HEK293 (cell line): ENCODE measurements around the gene ZNF714.

Experiments used
- CTCF ChIA-PET: fragments of 350-600 bp; formaldehyde crosslinking; extraction: SDS; loops from one replicate; lab custom pipeline; 2021; ENCODE audit warnings: antibody characterized with exemption; lab: Yijun Ruan, JAX
- POLR2A ChIA-PET: fragments of 300-600 bp; formaldehyde crosslinking; extraction: SDS; loops from one replicate; lab custom pipeline; 2020; ENCODE audit warnings: antibody characterized with exemption, inconsistent platforms; lab: Yijun Ruan, JAX
- H3K27ac ChIP-seq: fragments of 200-500 bp; sonication (Bioruptor generic); 2 replicates; pipeline ENCODE4 v1.5.1; 2014; ENCODE audit warnings: low read depth, low read length, control low read depth, inconsistent platforms; ENCODE audit errors: extremely low read depth
- H3K36me3 ChIP-seq, 2 experiments: fragments of 200-500 bp in 1 of 2; sonication (Bioruptor generic) in 1 of 2; 1 replicate in 1 of 2; 2 replicates in 1 of 2; pipeline ENCODE4 v1.5.1; 2014 to 2017; ENCODE audit warnings: inconsistent platforms in 2 of 2, low read length in 2 of 2; ENCODE audit not compliant: control insufficient read depth in 2 of 2, insufficient read depth in 1 of 2
- H3K4me1 ChIP-seq: fragments of 200-500 bp; sonication (Bioruptor generic); 2 replicates; pipeline ENCODE4 v1.5.1; 2014; ENCODE audit warnings: mild to moderate bottlenecking, low read length, inconsistent platforms; ENCODE audit not compliant: control insufficient read depth, insufficient read depth
- H3K4me3 ChIP-seq: 2 replicates; pipeline ENCODE4 v1.5.1; 2011; ENCODE audit warnings: low read depth, mild to moderate bottlenecking, control low read depth, low read length, moderate library complexity
- H3K9me3 ChIP-seq: fragments of 200-500 bp; sonication (Bioruptor generic); 2 replicates; pipeline ENCODE4 v1.5.1; 2014; ENCODE audit warnings: low read depth, low read length, inconsistent platforms; ENCODE audit not compliant: control insufficient read depth, insufficient read depth
- EGR2 ChIP-seq: fragments of 450-650 bp; formaldehyde crosslinking; IDR thresholded peaks from 2 replicates; pipeline ENCODE4 v1.5.1; 2016; ENCODE audit warnings: low read depth, missing biosample characterization, missing genetic modification characterization
- KLF7 ChIP-seq: fragments of 450-650 bp; formaldehyde crosslinking; IDR thresholded peaks from 2 replicates; pipeline ENCODE4 v1.5.1; 2016; ENCODE audit warnings: missing biosample characterization, missing genetic modification characterization, borderline replicate concordance
- KLF9 ChIP-seq: fragments of 450-650 bp; formaldehyde crosslinking; IDR thresholded peaks from 2 replicates; pipeline ENCODE4 v1.5.1; 2016; ENCODE audit warnings: missing biosample characterization, missing genetic modification characterization, low read depth
- TSHZ1 ChIP-seq: fragments of 450-650 bp; formaldehyde crosslinking; IDR thresholded peaks from 2 replicates; pipeline ENCODE4 v1.5.1; 2016; ENCODE audit warnings: missing biosample characterization, missing genetic modification characterization, borderline replicate concordance
- ZBTB21 ChIP-seq: fragments of 450-650 bp; formaldehyde crosslinking; IDR thresholded peaks from 2 replicates; pipeline ENCODE4 v1.5.1; 2017; ENCODE audit warnings: missing biosample characterization, missing genetic modification characterization
- ZBTB44 ChIP-seq: fragments of 450-650 bp; IDR thresholded peaks from 2 replicates; pipeline ENCODE4 v1.5.1; 2018; ENCODE audit warnings: missing biosample characterization, mild to moderate bottlenecking, missing genetic modification characterization
- ZFHX2 ChIP-seq: fragments of 450-650 bp; formaldehyde crosslinking; conservative IDR thresholded peaks from 2 replicates; pipeline ENCODE4 v1.5.1; 2016; ENCODE audit warnings: missing biosample characterization, missing genetic modification characterization
- ZFP41 ChIP-seq: fragments of 450-650 bp; formaldehyde crosslinking; IDR thresholded peaks from 2 replicates; pipeline ENCODE4 v1.5.1; 2016; ENCODE audit warnings: missing biosample characterization, missing genetic modification characterization, borderline replicate concordance
- ZFP69B ChIP-seq: fragments of 450-650 bp; formaldehyde crosslinking; IDR thresholded peaks from 2 replicates; pipeline ENCODE4 v1.5.1; 2016; ENCODE audit warnings: missing biosample characterization, missing genetic modification characterization
- ZNF112 ChIP-seq: fragments of 450-650 bp; formaldehyde crosslinking; IDR thresholded peaks from 2 replicates; pipeline ENCODE4 v1.5.0; 2017; ENCODE audit warnings: missing biosample characterization, missing genetic modification characterization
- ZNF133 ChIP-seq: fragments of 450-650 bp; formaldehyde crosslinking; IDR thresholded peaks from 2 replicates; pipeline ENCODE4 v1.5.1; 2016; ENCODE audit warnings: missing biosample characterization, missing genetic modification characterization
- ZNF174 ChIP-seq: fragments of 450-650 bp; formaldehyde crosslinking; IDR thresholded peaks from 2 replicates; pipeline ENCODE4 v1.5.0; 2017; ENCODE audit warnings: missing biosample characterization, mild to moderate bottlenecking, missing genetic modification characterization
- ZNF266 ChIP-seq: fragments of 450-650 bp; formaldehyde crosslinking; IDR thresholded peaks from 2 replicates; pipeline ENCODE4 v1.5.1; 2016; ENCODE audit warnings: missing biosample characterization, missing genetic modification characterization, low read depth
- ZNF341 ChIP-seq: fragments of 450-650 bp; formaldehyde crosslinking; IDR thresholded peaks from 2 replicates; pipeline ENCODE4; 2016; ENCODE audit warnings: low read depth, missing biosample characterization, missing genetic modification characterization
- ZNF354C ChIP-seq: fragments of 450-650 bp; formaldehyde crosslinking; IDR thresholded peaks from 2 replicates; pipeline ENCODE4 v1.5.1; 2016; ENCODE audit warnings: missing biosample characterization, missing genetic modification characterization, low read depth, borderline replicate concordance
- ZNF362 ChIP-seq: fragments of 450-650 bp; formaldehyde crosslinking; IDR thresholded peaks from 2 replicates; pipeline ENCODE4 v1.5.1; 2016; ENCODE audit warnings: missing biosample characterization, missing genetic modification characterization
- TF ChIP-seq, protein P1 (sequence below): fragments of 450-650 bp; formaldehyde crosslinking; IDR thresholded peaks from 2 replicates; pipeline ENCODE4 v1.5.1; 2016; ENCODE audit warnings: missing biosample characterization, missing genetic modification characterization, low read depth
- TF ChIP-seq, protein P2 (sequence below): fragments of 450-650 bp; formaldehyde crosslinking; IDR thresholded peaks from 2 replicates; pipeline ENCODE4 v1.5.1; 2017; ENCODE audit warnings: missing biosample characterization, missing genetic modification characterization
- TF ChIP-seq, protein P3 (sequence below): fragments of 450-650 bp; formaldehyde crosslinking; IDR thresholded peaks from 2 replicates; pipeline ENCODE4 v1.5.1; 2016; ENCODE audit warnings: missing biosample characterization, missing genetic modification characterization, borderline replicate concordance

Gene ZNF714

DNA sequence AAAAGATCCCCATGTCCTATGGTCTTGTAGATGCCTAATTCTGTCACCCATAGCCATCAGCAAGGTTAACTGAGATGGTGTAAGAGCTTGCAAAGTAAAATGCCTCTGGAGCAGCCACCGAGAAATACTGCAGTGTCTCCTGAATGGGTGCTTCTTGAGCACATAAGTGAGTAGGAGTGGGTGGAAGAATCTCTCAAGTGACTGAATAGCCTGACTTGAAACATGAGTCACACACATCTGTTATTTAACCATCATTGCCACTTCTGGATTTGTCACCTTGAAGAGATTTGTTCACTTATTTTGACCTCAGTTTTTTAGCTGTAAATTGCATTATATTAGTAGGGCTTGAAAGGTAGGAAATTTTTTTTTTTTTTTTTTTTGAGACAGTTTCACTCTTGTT, 2.3 kb downstream of the ZNF714 start:
- peaks cover 16 to 48% of the 10 kb centered on the region in 2 experiments for H3K36me3 ChIP-seq
- no peaks in the 10 kb centered on the region for H3K9me3 ChIP-seq
- ChIA-PET CTCF (interaction anchor here (0.7 kb wide), 1 partner anchor 220 kb away, joined by 3 read pairs; no protein-coding TSS in a partner anchor), POLR2A (interaction anchor here (0.5 to 2.8 kb wide), 3 partner anchors 8 to 1046 kb away, joined by 3 to 16 read pairs (median 4); no protein-coding TSS in a partner anchor)
- H3K4me3 ChIP-seq = no peak overlapping the region; the same call in 1 of the 2 replicates
- H3K27ac ChIP-seq = no peak overlapping the region
- peaks cover 9% of the 10 kb centered on the region; the same call in 1 of the 2 replicates for H3K4me1 ChIP-seq
- TF ChIP-seq ZFHX2 (0 out of 2 replicates have a peak, but pooled peaks have one; percentile 15), EGR2 (tag by site-specific recombination) (0 out of 2 replicates have a peak, but pooled peaks have one; percentile 14), KLF9 (tag by site-specific recombination) (no peak)

- Histone ChIP-seq H3K4me3 (no peak overlapping the region), H3K4me1 (peaks cover 9% of the 10 kb centered on the region; the same call in 1 of the 2 replicates), H3K27ac (no peak overlapping the region), H3K36me3 (peaks cover 19 to 75% of the 10 kb centered on the region in 2 experiments), H3K9me3 (no peaks in the 10 kb centered on the region)
- CTCF ChIA-PET = no interaction called here
- POLR2A ChIA-PET = no interaction called here
- TF ChIP-seq, protein P1, sequence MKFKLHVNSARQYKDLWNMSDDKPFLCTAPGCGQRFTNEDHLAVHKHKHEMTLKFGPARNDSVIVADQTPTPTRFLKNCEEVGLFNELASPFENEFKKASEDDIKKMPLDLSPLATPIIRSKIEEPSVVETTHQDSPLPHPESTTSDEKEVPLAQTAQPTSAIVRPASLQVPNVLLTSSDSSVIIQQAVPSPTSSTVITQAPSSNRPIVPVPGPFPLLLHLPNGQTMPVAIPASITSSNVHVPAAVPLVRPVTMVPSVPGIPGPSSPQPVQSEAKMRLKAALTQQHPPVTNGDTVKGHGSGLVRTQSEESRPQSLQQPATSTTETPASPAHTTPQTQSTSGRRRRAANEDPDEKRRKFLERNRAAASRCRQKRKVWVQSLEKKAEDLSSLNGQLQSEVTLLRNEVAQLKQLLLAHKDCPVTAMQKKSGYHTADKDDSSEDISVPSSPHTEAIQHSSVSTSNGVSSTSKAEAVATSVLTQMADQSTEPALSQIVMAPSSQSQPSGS (tag by site-specific recombination) = no peak
- no peak for TF ChIP-seq TSHZ1 (tag by site-specific recombination)
- TF ChIP-seq ZNF133 (tag by site-specific recombination) = no peak
- TF ChIP-seq ZBTB21 (tag by site-specific recombination) = no peak
Observed at GRCh38 chr19:21087871-21088270, 5.9 kb downstream of the ZNF714 start.

- no peak overlapping the region for H3K27ac ChIP-seq
- POLR2A ChIA-PET = interaction anchor here (1.3 to 2.2 kb wide), 3 partner anchors 9 to 61 kb away, joined by 4 to 16 read pairs (median 10); partner anchors contain the start of genes ZNF431 and ZNF714
- no peak overlapping the region for H3K4me3 ChIP-seq
- no peaks in the 10 kb centered on the region for H3K4me1 ChIP-seq
- peaks cover 35 to 55% of the 10 kb centered on the region in 2 experiments for H3K36me3 ChIP-seq
- no peaks in the 10 kb centered on the region for H3K9me3 ChIP-seq
- CTCF ChIA-PET = interaction anchor here (0.6 to 0.7 kb wide), 2 partner anchors 34 to 245 kb away, joined by 3 read pairs; no protein-coding TSS in a partner anchor
- TF ChIP-seq, protein P2, sequence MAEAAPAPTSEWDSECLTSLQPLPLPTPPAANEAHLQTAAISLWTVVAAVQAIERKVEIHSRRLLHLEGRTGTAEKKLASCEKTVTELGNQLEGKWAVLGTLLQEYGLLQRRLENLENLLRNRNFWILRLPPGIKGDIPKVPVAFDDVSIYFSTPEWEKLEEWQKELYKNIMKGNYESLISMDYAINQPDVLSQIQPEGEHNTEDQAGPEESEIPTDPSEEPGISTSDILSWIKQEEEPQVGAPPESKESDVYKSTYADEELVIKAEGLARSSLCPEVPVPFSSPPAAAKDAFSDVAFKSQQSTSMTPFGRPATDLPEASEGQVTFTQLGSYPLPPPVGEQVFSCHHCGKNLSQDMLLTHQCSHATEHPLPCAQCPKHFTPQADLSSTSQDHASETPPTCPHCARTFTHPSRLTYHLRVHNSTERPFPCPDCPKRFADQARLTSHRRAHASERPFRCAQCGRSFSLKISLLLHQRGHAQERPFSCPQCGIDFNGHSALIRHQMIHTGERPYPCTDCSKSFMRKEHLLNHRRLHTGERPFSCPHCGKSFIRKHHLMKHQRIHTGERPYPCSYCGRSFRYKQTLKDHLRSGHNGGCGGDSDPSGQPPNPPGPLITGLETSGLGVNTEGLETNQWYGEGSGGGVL (tag by site-specific recombination) = no peak
- TF ChIP-seq ZNF174 (tag by site-specific recombination) (no peak), KLF7 (no peak), ZNF266 (tag by site-specific recombination) (no peak), ZFP69B (tag by site-specific recombination) (no peak), ZNF112 (tag by site-specific recombination) (no peak), ZNF341 (tag by site-specific recombination) (no peak), ZNF362 (tag by site-specific recombination) (no peak), ZFP41 (tag by site-specific recombination) (no peak), ZBTB44 (tag by site-specific recombination) (no peak), ZNF354C (tag by site-specific recombination) (no peak)
- TF ChIP-seq, protein P3, sequence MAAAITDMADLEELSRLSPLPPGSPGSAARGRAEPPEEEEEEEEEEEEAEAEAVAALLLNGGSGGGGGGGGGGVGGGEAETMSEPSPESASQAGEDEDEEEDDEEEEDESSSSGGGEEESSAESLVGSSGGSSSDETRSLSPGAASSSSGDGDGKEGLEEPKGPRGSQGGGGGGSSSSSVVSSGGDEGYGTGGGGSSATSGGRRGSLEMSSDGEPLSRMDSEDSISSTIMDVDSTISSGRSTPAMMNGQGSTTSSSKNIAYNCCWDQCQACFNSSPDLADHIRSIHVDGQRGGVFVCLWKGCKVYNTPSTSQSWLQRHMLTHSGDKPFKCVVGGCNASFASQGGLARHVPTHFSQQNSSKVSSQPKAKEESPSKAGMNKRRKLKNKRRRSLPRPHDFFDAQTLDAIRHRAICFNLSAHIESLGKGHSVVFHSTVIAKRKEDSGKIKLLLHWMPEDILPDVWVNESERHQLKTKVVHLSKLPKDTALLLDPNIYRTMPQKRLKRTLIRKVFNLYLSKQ (tag by site-specific recombination) = no peak
Observed at GRCh38 chr19:21092109-21092508, 10.1 kb downstream of the ZNF714 start.
